Prostate gland (tissue), 2 donors: Measurements from ENCODE around the gene ZNF385B. TPM values are rescaled to one million over a fixed set of nuclear protein-coding genes. Genes with fewer than 3 reads are reported as not detected.

Source experiments
- DNase-seq: peaks from one replicate; pipeline ENCODE4 v3.0.0-alpha.2; 2019; ENCODE audit warnings: low spot score
- H3K27ac ChIP-seq, 2 donors: fragments of 200-600 bp; sonication (generic); 2 replicates each; pipeline ENCODE4 v1.5.1; 2017 to 2019
- H3K27me3 ChIP-seq: fragments of 200-600 bp; sonication (generic); replicated peaks from 2 replicates; pipeline ENCODE4 v1.5.1; 2019; ENCODE audit not compliant: insufficient read depth
- H3K36me3 ChIP-seq, 2 donors: fragments of 200-600 bp; sonication (generic); 1 replicate in 1 of 2; 2 replicates in 1 of 2; pipeline versions ENCODE4 v1.5.1 to v1.8.1; 2017 to 2019
- H3K4me1 ChIP-seq: fragments of 200-600 bp; sonication (generic); replicated peaks from 2 replicates; pipeline ENCODE4 v1.5.1; 2019
- H3K4me3 ChIP-seq, 2 donors: fragments of 200-600 bp; sonication (generic); 2 replicates each; pipeline ENCODE4 v1.5.1; 2017 to 2019
- H3K9me3 ChIP-seq: fragments of 200-600 bp; sonication (generic); 2 replicates; pipeline ENCODE4 v1.5.1; 2017
- POLR2A ChIP-seq: fragments of 450-650 bp; IDR thresholded peaks from one replicate; pipeline ENCODE4 v1.6.1; 2016; ENCODE audit warnings: antibody characterized with exemption, mild to moderate bottlenecking
- POLR2AphosphoS5 ChIP-seq: sonication (generic); formaldehyde crosslinking; IDR thresholded peaks from one replicate; pipeline ENCODE4 v1.6.1; 2017; ENCODE audit warnings: antibody characterized with exemption
- WGBS: methylation state at CpG from one replicate; pipeline ENCODE4 v1.1.5; 2018; 5-methylcytosine and 5-hydroxymethylcytosine counted together
- intact Hi-C: fragments of 100-400 bp; cut with DNase I; formaldehyde crosslinking; loops from one replicate; pipeline ENCODE4 v1.14.2; 2022
- total RNA-seq, 2 donors: library from RNA; depleted of rRNA; stranded (reverse); fragments of >200 nt; gene quantifications; one replicate each; pipeline ENCODE4 v1.1.0, GENCODE V29; 2016
- TF ChIP-seq, protein P1 (sequence below), 4 experiments: fragments of 200-600 bp in 2 of 4; fragments of 450-650 bp in 2 of 4; sonication (generic) in 2 of 4; IDR thresholded peaks; 1 replicate in 3 of 4; 2 replicates in 1 of 4; pipeline ENCODE4 v1.5.1; 2016 to 2019; ENCODE audit warnings: antibody characterized with exemption in 4 of 4, mild to moderate bottlenecking in 2 of 4, moderate library complexity in 2 of 4

Gene ZNF385B
- total RNA-seq, 2 donors from 2014 or later, result 4.9 to 35.7 TPM

DNA sequence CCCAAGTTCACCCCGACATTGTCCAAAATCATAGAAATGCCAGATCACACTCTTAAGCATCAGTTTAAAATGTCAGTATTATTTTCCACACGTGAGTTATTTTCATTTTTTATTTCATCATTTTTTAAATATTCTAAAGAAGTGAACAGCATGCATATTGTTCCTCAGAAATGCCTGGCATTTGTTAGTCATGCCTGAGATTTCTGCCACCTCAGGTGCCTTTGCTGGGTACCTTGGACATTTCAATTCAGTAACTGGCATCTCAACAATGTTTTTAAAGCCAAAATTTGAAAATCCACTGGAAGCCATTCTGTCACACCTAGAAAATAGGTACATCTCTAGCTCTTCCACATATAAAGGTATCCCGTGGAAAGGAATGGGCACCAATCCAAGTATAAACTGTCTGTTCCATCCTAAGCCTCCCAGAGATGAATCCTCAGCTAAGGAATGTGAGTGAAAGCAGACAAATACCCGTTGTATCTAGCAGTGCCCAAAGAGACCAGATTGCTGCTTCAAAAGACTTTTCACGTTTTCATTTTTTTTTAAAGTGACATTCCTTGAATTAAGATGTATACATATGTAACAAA lies 159.8 kb downstream of the ZNF385B start:
- H3K27me3 ChIP-seq, result no peaks in the 10 kb centered on the region
- DNase-seq, result no peak
- H3K4me3 ChIP-seq, result no peak overlapping the region
- WGBS, result 43% methylated on average over 5 of the region's 5 CpGs
- TF ChIP-seq, protein P1, sequence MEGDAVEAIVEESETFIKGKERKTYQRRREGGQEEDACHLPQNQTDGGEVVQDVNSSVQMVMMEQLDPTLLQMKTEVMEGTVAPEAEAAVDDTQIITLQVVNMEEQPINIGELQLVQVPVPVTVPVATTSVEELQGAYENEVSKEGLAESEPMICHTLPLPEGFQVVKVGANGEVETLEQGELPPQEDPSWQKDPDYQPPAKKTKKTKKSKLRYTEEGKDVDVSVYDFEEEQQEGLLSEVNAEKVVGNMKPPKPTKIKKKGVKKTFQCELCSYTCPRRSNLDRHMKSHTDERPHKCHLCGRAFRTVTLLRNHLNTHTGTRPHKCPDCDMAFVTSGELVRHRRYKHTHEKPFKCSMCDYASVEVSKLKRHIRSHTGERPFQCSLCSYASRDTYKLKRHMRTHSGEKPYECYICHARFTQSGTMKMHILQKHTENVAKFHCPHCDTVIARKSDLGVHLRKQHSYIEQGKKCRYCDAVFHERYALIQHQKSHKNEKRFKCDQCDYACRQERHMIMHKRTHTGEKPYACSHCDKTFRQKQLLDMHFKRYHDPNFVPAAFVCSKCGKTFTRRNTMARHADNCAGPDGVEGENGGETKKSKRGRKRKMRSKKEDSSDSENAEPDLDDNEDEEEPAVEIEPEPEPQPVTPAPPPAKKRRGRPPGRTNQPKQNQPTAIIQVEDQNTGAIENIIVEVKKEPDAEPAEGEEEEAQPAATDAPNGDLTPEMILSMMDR (IDR thresholded peaks at IDR 0.05), result no peak
- no peak for TF ChIP-seq POLR2AphosphoS5
- TF ChIP-seq POLR2A, result no peak
- intact Hi-C loops, result no loop called here
- H3K27ac ChIP-seq, result no peak overlapping the region
- no peaks in the 10 kb centered on the region for H3K9me3 ChIP-seq
- H3K36me3 ChIP-seq, result no peaks in the 10 kb centered on the region
- no peaks in the 10 kb centered on the region for H3K4me1 ChIP-seq

- no peak overlapping the region for H3K27ac ChIP-seq
- WGBS, result 97% methylated on average over 1 of the region's 1 CpG
- no peak for DNase-seq
- no peaks in the 10 kb centered on the region for H3K9me3 ChIP-seq
- TF ChIP-seq POLR2A, result no peak
- TF ChIP-seq, protein P1 (IDR thresholded peaks at IDR 0.05), result no peak
- no peak for TF ChIP-seq POLR2AphosphoS5
- intact Hi-C loops, result no loop called here
- no peaks in the 10 kb centered on the region for H3K36me3 ChIP-seq
- no peaks in the 10 kb centered on the region for H3K27me3 ChIP-seq
- no peaks in the 10 kb centered on the region for H3K4me1 ChIP-seq
- no peak overlapping the region for H3K4me3 ChIP-seq
These were observed 165.9 kb downstream of the ZNF385B start for GRCh38 chr2:179695486-179695885.

- H3K27ac ChIP-seq, result no peak overlapping the region
- no peaks in the 10 kb centered on the region for H3K27me3 ChIP-seq
- no peak overlapping the region for H3K4me3 ChIP-seq
- no peaks in the 10 kb centered on the region for H3K9me3 ChIP-seq
- no peak for DNase-seq
- WGBS, result 91% methylated on average over 1 of the region's 1 CpG
- intact Hi-C loops, result no loop called here
- TF ChIP-seq POLR2AphosphoS5, result no peak
- TF ChIP-seq POLR2A, result no peak
- TF ChIP-seq, protein P1 (IDR thresholded peaks at IDR 0.05), result no peak
- H3K4me1 ChIP-seq, result no peaks in the 10 kb centered on the region
- no peaks in the 10 kb centered on the region for H3K36me3 ChIP-seq
These were observed 166.4 kb downstream of the ZNF385B start for GRCh38 chr2:179694963-179695362.

DNA sequence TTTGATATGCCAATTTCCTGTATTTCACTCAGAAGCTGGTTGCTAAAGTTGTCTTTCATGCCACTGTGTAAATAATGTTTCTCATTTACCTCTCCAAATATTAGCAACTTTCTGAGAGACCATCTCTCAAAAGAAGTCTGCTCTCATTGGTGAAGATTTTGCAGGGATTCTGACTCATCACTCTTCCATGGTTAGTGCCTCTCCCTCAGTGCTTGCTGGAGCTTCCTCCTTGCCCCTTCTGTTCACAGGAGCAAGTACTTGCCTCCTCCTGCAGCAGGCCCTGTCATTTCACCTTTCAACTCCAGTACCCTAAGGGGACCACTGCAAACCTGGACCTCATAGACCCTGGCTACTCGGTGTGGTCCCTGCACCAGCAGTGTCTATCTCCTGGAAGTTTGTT lies 168.8 kb downstream of the ZNF385B start:
- DNase-seq, result no peak
- no peaks in the 10 kb centered on the region for H3K9me3 ChIP-seq
- no peaks in the 10 kb centered on the region for H3K36me3 ChIP-seq
- H3K4me3 ChIP-seq, result no peak overlapping the region
- intact Hi-C loops, result no loop called here
- H3K27ac ChIP-seq, result no peak overlapping the region
- no peaks in the 10 kb centered on the region for H3K4me1 ChIP-seq
- no peaks in the 10 kb centered on the region for H3K27me3 ChIP-seq
- TF ChIP-seq POLR2A (no peak), POLR2AphosphoS5 (no peak)
- TF ChIP-seq, protein P1 (IDR thresholded peaks at IDR 0.05), result no peak
- 55% methylated on average over 1 of the region's 1 CpG for WGBS

DNA sequence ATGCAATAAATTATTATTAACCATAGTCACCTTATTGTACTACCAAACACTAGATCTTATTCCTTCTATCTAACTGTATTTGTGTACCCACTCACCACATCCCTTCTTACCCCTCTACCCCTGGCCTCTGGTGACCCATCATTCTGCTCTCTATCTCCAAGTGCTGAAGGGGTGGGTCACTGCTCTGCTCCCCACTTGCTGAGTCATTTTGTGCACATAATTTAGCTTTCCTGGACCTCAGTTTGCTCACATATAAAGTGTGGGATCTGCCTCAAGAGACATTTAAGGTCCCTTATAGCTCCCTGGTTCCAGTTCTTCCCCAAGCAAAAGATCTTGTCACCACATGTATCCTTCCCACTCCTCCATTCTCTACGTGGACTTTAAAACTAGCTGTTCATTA lies 169.4 kb downstream of the ZNF385B start:
- Histone ChIP-seq H3K27me3 (no peaks in the 10 kb centered on the region), H3K4me3 (no peak overlapping the region), H3K9me3 (no peaks in the 10 kb centered on the region), H3K27ac (no peak overlapping the region), H3K36me3 (no peaks in the 10 kb centered on the region), H3K4me1 (no peaks in the 10 kb centered on the region)
- intact Hi-C loops, result no loop called here
- DNase-seq, result no peak
- 53% methylated on average over 1 of the region's 1 CpG for WGBS
- no peak for TF ChIP-seq POLR2A
- TF ChIP-seq POLR2AphosphoS5, result no peak
- TF ChIP-seq, protein P1 (IDR thresholded peaks at IDR 0.05), result no peak
